GM19351 (cell line): ENCODE results near the gene C1QTNF9.
"Not testable (repeated sequence)": the region's sequence is repeated elsewhere in the genome, so short reads cannot be mapped to it uniquely, and the experiment has no call there.

Experiments used
- ATAC-seq: cut with Tn5 transposase; IDR thresholded peaks from one replicate; pipeline ENCODE4 v1.9.1; 2021; ENCODE audit warnings: mild to moderate bottlenecking, moderate library complexity; ENCODE audit not compliant: unreplicated experiment

C1QTNF9 gene

GRCh38 chr13:24281188-24282008 is 28.0 kb upstream of the C1QTNF9 start:
- no peak for ATAC-seq

DNA sequence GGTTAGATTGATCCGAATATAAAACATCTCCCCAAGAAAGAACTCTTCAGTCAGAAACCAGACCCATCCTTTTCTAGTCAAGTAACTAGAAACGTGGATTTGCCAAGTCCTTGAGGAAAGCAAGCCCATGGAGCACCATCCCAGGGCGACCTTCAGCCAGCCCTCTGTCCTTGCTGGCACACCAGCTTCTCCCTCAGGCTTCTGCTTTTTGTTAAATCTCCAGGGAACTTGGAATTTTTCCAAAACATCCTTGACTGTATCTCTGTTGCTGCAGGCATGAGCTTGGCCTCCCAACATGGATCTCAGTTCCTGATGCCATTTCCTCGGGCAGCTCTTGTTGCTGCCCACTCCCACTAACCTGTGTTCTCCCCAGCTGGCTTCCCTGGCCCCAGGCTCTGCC is 27.1 kb upstream of the C1QTNF9 start:
- no peak for ATAC-seq

GRCh38 chr13:24284889-24285565 is 24.4 kb upstream of the C1QTNF9 start:
- ATAC-seq, result no peak

DNA sequence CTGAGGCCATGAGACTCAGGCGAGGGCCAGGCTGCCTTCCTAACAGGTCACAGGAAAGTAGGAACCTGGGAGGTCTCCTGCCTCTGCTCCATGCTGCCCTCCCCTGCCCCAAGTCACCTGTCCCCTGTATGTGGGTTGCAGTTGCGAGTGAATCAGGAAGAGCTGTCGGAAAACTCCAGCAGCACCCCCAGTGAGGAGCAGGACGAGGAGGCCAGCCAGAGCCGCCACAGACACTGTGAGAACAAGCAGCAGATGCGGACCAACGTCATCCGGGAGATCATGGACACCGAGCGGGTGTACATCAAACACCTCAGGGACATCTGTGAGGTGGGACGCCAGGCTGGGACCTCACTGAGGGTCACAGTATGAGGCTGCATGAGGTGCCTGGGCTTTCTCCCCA is 22.8 kb upstream of the C1QTNF9 start:
- no peak for ATAC-seq

GRCh38 chr13:24287748-24288287 is 21.6 kb upstream of the C1QTNF9 start:
- no peak for ATAC-seq

- no peak for ATAC-seq
Observed at GRCh38 chr13:24288870-24289269, 20.5 kb upstream of the C1QTNF9 start.

DNA sequence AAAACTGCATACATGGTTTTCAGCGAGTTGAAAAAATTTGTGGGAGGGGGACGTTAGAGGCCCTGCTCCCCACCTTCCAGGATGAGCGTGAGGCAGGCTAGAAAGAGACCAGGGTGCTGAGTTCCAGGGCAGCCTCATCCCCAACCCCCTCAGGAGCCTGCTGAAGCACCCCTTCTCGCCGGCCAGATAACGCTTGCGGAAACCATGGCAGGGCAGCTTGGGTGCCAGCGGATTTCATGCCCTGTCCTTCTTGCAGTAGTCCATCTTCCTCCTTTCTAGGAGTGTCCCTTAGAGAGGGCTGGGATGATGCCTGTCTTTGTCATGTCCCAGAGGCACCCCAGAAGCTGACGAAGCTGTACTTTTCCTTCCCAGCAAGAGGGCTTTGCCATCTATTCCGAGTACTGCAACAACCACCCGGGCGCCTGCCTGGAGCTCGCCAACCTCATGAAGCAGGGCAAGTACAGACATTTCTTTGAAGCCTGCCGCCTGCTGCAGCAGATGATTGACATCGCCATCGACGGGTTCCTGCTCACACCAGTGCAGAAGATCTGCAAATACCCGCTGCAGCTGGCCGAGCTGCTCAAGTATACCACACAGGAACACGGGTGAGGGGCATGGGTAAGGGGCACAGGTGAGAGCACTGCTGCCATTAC is 19.0 kb upstream of the C1QTNF9 start:
- no peak for ATAC-seq

GRCh38 chr13:24292481-24292880 is 16.9 kb upstream of the C1QTNF9 start:
- ATAC-seq, result no peak

- ATAC-seq, result no peak
Observed at GRCh38 chr13:24293746-24294145, 15.6 kb upstream of the C1QTNF9 start.

DNA sequence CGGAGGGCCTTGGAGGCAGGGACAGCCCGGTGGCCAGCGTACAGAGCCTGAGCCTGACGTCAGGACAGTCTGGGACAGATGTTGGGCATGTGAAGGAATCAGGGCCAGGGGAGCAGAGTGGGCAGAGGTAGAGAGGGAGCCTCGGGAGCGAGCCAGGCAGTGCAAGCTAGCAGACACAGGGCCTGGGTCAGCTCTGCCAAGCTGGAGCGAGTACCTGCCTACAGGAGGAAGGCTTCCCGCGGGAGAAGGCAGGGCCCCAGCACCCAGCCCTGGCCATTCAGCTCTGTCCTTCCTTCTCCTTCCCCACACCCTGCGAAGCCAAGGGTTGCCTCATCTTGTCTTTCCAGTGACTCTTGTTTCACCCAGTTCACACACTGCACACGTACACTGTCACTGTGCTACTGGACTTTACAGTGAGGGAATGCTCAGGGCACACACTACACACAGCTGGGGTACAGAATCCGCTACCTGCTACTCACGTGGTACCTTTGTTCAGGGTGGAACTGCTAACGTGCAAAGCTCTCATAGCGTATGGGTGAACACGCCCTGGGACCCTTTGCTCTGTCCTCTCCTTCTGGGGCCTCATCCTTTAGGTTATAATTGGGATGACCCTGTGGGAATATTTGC is 9.8 kb upstream of the C1QTNF9 start:
- ATAC-seq, result no peak

GRCh38 chr13:24301434-24301833 is 7.9 kb upstream of the C1QTNF9 start:
- no peak for ATAC-seq

GRCh38 chr13:24301911-24302310 is 7.5 kb upstream of the C1QTNF9 start:
- ATAC-seq, result no peak

GRCh38 chr13:24304620-24305019 is 4.8 kb upstream of the C1QTNF9 start:
- no peak for ATAC-seq

DNA sequence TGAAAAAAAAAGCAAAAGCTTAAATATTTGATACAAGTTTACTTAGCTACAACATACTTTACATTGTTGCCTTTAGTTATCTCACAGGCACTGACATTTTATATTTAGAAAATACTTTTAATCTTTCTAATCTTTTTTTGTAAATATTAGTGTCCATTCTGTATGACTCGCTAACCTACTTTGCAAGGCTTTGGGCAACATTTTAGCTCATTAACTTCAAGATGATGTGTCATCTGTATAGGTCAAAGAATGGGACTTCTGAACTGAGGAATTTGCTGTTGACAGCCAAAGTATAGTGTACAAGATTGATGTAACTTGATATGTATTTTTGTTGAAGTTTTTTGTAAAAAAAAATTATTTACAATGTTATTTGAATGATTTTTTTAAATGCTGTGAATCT is 2.7 kb upstream of the C1QTNF9 start:
- no peak for ATAC-seq

DNA sequence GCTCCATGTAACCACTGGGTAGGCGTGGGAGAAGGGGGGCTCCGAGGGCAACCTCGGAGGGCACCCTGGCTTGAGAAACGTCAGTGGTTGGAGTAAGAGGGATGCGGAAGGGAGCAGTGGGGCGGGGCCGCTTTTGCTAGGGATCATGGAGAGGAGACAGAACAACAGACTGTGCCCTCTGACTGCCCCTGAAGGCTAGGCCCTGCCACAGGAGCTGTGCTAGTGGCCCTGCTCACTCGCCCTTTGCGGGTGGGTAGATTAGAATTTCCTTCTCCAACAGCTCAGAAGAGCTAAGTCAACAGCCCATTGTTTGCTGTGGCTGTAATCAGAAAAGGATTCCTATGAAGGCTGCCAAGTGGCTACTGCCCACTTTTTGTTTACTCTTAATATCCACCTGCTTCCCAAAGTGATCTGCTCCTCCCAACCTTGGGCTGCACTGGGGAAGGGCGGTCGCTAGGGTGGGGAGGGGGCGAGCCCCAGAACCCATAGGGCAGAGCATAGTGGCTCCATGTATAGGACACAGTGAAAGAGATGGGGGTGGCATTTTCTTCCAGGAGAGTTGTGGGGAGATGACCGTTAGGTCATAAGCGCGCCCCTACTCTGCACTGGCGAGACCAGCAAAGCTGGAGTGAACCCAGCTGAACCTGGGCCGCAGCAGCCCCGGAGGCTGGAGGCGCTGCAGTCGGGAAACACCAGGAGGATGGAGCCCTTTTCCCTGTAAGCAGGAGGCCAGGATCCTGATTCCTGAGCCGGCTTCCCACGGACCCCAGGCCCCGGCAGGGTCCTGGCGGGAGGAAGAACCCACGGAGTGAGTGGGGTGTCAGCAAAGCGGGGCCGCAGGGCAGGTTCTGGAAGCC is 1.9 kb upstream of the C1QTNF9 start:
- no peak for ATAC-seq

DNA sequence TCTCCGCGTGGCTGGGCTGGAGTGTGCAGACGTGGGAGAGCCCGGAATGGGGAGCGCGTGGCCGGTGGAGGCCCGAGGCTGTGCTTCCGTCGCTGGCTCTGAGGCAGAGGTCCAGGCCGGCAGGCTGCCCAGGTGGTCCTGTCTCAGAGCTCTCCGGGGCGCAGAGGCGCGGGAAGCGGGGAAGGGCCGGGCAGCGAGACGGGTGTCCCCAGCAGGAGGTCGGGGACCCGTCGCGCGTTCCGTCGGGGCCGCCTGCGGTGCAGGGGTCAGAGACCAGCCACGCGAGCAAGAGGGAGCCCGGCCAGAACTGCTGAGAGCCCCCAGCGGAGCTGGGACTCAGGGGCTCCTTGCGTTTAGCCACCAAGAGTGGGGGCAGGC is 1.3 kb upstream of the C1QTNF9 start:
- no peak for ATAC-seq

DNA sequence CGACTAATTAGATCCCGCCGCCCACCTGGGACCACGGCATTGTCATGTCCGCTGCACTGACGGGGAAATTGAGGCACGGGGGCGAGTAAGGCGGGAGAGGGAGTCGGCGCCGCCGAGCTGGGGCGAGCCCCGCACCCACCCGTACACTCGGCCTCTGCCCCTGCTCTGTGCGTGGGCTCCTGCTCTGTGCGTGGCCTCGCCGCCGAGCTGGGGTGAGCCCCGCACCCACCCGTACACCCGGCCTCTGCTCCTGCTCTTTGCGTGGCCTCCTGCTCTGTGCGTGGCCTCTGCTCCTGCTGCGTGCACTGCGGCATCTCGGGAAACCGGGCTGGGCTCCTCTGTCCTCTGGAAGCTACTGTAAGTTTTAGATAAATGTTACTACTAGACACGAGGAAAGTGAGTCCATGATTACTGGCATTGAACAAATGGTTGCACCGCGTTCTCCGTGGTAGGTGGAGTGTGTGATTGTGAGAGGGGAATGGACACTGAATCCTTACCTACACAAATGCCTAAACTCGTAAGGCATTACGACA is 826 bp upstream of the C1QTNF9 start:
- no peak for ATAC-seq

- no peak for ATAC-seq
Observed at GRCh38 chr13:24313439-24313838, 4.1 kb downstream of the C1QTNF9 start.

GRCh38 chr13:24317835-24318234 is 8.5 kb downstream of the C1QTNF9 start:
- not testable (repeated sequence) for ATAC-seq

- not testable (repeated sequence) for ATAC-seq
Observed at GRCh38 chr13:24318878-24319277, 9.5 kb downstream of the C1QTNF9 start.
